ENCODE results near the gene FADS1. TPM values are rescaled to one million over a fixed set of nuclear protein-coding genes. Genes with fewer than 3 reads are reported as not detected.

Gene FADS1
- total RNA-seq, 1 donor from 2014 or later = 74.6 TPM

- no peak overlapping the region for H2AFZ ChIP-seq (ENCODE audit: low read depth, low read length)
- H3K27me3 ChIP-seq (ENCODE audit: insufficient read depth, low read length) = no peaks in the 10 kb centered on the region
- DNase-seq (ENCODE audit: low read depth) (no peak), FAIRE-seq (no peak)
- H3K4me3 Mint-ChIP-seq (ENCODE audit: unreplicated experiment) = no peak overlapping the region
- H3K27ac ChIP-seq (ENCODE audit: low read depth, low read length) = no peak overlapping the region
- no peak overlapping the region for H3K9ac ChIP-seq (ENCODE audit: low read length)
- no peaks in the 10 kb centered on the region for H3K9me3 ChIP-seq (ENCODE audit: insufficient read depth, low read depth, low read length)
- H3K36me3 Mint-ChIP-seq (ENCODE audit: low read depth, unreplicated experiment) = peaks cover 21% of the 10 kb centered on the region
- H3K79me2 ChIP-seq (ENCODE audit: insufficient read depth, low read length) = no peaks in the 10 kb centered on the region
- no peaks in the 10 kb centered on the region for H3K4me1 ChIP-seq (ENCODE audit: insufficient read depth, low read length)
- no peaks in the 10 kb centered on the region for H3K4me1 Mint-ChIP-seq (ENCODE audit: low read depth, unreplicated experiment)
- TF ChIP-seq CTCF (IDR thresholded peaks at IDR 0.05; ENCODE audit: insufficient read depth, low read depth, low read length) = no peak
- TF ChIP-seq EZH2 (IDR thresholded peaks at IDR 0.05; ENCODE audit: insufficient read depth, low read length) = no peak
- no peaks in the 10 kb centered on the region for H3K27me3 Mint-ChIP-seq (ENCODE audit: low read depth, unreplicated experiment)
- H3K27ac Mint-ChIP-seq (ENCODE audit: unreplicated experiment) = no peak overlapping the region
- peaks cover 18% of the 10 kb centered on the region for H3K36me3 ChIP-seq (ENCODE audit: insufficient read depth, low read length)
- H4K20me1 ChIP-seq (ENCODE audit: insufficient read depth, low read length) = peaks cover 13% of the 10 kb centered on the region
- no peak overlapping the region for H3K4me3 ChIP-seq (ENCODE audit: insufficient read depth, low read depth, low read length)
- H3K9me3 Mint-ChIP-seq (ENCODE audit: unreplicated experiment) = no peaks in the 10 kb centered on the region
- no peak overlapping the region for H3K4me2 ChIP-seq (ENCODE audit: low read length)
Observed at GRCh38 chr11:61862714-61863547, 46.1 kb upstream of the FADS1 start.

DNA sequence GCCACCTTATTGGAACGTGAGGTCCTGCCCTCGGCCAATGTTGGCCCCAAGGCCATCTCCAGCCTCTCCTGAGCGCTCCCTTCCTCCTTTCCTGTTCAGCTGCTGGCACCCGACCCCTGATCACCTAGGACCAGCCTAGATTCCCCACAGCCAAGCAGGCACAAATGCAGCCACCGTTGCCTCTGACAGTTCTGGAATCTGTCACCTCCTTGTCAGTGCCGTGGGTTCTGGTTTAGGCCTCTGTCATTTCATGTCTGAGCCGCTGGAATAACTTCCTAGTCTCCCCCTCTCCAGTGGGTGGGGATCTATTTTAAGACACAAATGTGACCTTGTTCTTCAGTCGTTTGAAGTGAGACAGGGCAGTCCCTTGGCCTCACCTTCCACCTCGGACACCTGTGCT, 44.8 kb upstream of the FADS1 start:
- H4K20me1 ChIP-seq (ENCODE audit: insufficient read depth, low read length) = peaks cover 23% of the 10 kb centered on the region
- Mint-ChIP-seq H3K27ac (ENCODE audit: unreplicated experiment) (peak overlapping the region; percentile 34), H3K27me3 (ENCODE audit: low read depth, unreplicated experiment) (no peaks in the 10 kb centered on the region), H3K4me3 (ENCODE audit: unreplicated experiment) (no peak overlapping the region), H3K9me3 (ENCODE audit: unreplicated experiment) (no peaks in the 10 kb centered on the region), H3K36me3 (ENCODE audit: low read depth, unreplicated experiment) (peaks cover 22% of the 10 kb centered on the region), H3K4me1 (ENCODE audit: low read depth, unreplicated experiment) (no peaks in the 10 kb centered on the region)
- H3K9ac ChIP-seq (ENCODE audit: low read length) = no peak overlapping the region
- H3K9me3 ChIP-seq (ENCODE audit: insufficient read depth, low read depth, low read length) = no peaks in the 10 kb centered on the region
- no peak for FAIRE-seq
- H3K4me1 ChIP-seq (ENCODE audit: insufficient read depth, low read length) = no peaks in the 10 kb centered on the region
- H3K27me3 ChIP-seq (ENCODE audit: insufficient read depth, low read length) = no peaks in the 10 kb centered on the region
- no peak for TF ChIP-seq CTCF (IDR thresholded peaks at IDR 0.05; ENCODE audit: insufficient read depth, low read depth, low read length)
- TF ChIP-seq EZH2 (IDR thresholded peaks at IDR 0.05; ENCODE audit: insufficient read depth, low read length) = no peak
- no peak for DNase-seq (ENCODE audit: low read depth)
- no peaks in the 10 kb centered on the region for H3K79me2 ChIP-seq (ENCODE audit: insufficient read depth, low read length)
- peaks cover 22% of the 10 kb centered on the region for H3K36me3 ChIP-seq (ENCODE audit: insufficient read depth, low read length)
- H3K4me3 ChIP-seq (ENCODE audit: insufficient read depth, low read depth, low read length) = no peak overlapping the region
- no peak overlapping the region for H3K27ac ChIP-seq (ENCODE audit: low read depth, low read length)
- no peak overlapping the region for H3K4me2 ChIP-seq (ENCODE audit: low read length)
- no peak overlapping the region for H2AFZ ChIP-seq (ENCODE audit: low read depth, low read length)

All from astrocyte (in vitro differentiated cells and primary cell).